Left colon (tissue), 2 donors: Measurements from ENCODE around the gene KRTAP5-5. TPM values are rescaled to one million over a fixed set of nuclear protein-coding genes. Genes with fewer than 3 reads are reported as not detected.
"Not testable (repeated sequence)": the region's sequence is repeated elsewhere in the genome, so short reads cannot be mapped to it uniquely, and the experiment has no call there.

Experiments
- ATAC-seq: fragments of 200-7000 bp; cut with Tn5 transposase; one replicate; pipeline ENCODE4 v1.9.1; 2020; ENCODE audit warnings: mild to moderate bottlenecking, moderate library complexity
- DNase-seq, 2 donors: peaks; one replicate each; pipeline ENCODE4 v3.0.0-alpha.2; 2020
- intact Hi-C, 2 donors: fragments of 100-400 bp; cut with DNase I in 1 of 2; cut with micrococcal nuclease in 1 of 2; formaldehyde crosslinking; loops; one replicate each; pipeline versions ENCODE4 v1.11.2 to v1.14.0; 2022; cut with DNase I, micrococcal nuclease
- long read RNA-seq: library from polyadenylated mRNA; unstranded; transcript quantifications from one replicate; pipeline ENCODE4 v2.0.0, GENCODE V29; 2021
- total RNA-seq, 2 donors: library from RNA; stranded (reverse); fragmentation: NEBNext Ultra II Directional; extraction: Animal tissue kit (Norgen Biotek cat#: 25700); gene quantifications; one replicate each; pipeline ENCODE4 v1.2.1, GENCODE V29; 2021
- donor health status: DM: no; HTN: no; CAD: no.
- donor health status: DM: yes; HTN: yes; CAD: no.

KRTAP5-5 gene, protein sequence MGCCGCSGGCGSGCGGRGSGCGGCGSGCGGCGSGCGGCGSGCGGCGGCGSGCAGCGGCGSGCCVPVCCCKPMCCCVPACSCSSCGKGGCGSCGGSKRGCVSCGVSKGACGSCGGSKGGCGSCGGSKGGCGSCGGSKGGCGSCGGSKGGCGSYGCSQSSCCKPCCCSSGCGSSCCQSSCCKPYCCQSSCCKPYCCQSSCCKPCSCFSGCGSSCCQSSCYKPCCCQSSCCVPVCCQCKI
- total RNA-seq: under 1 TPM; 0.28 to 0.43 TPM
- long read RNA-seq: 0 reads

DNA sequence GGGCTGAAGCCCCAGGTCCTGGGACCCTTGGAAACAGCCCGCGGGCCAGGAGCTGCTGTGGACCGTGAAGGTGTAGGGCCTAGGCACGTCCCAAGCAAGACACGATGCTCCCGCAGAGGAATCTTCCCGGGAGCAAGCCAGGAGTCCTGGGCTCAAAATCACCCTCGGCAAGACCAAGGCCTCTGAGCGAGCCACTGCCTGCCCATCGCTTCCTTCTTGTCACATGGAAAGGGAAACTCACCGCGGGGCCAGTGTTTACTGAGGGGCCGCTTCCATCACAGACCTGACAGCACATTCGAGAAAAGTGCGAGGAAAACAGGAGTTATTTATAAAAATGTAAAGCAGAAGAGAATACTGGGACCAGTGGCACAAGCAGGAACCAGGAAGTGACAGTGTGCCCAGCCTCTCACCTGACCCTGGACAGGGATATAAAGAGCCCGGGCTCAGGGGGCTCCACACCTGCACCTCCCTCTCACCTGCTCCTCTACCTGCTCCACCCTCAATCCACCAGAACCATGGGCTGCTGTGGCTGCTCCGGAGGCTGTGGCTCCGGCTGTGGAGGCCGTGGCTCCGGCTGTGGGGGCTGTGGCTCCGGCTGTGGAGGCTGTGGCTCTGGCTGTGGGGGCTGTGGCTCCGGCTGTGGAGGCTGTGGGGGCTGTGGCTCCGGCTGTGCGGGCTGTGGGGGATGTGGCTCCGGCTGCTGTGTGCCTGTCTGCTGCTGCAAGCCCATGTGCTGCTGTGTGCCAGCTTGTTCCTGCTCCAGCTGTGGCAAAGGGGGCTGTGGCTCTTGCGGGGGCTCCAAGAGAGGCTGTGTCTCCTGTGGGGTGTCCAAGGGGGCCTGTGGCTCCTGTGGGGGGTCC lies at the start of gene KRTAP5-5:
Gene KRTAP5-5 (plus strand): TSS at position 450 of the 860 bp plus-strand sequence. CDS start 66 bp downstream, at position 516.
- peak; percentile 70 for ATAC-seq
- DNase-seq: no peak
- intact Hi-C loops: no loop called here

DNA sequence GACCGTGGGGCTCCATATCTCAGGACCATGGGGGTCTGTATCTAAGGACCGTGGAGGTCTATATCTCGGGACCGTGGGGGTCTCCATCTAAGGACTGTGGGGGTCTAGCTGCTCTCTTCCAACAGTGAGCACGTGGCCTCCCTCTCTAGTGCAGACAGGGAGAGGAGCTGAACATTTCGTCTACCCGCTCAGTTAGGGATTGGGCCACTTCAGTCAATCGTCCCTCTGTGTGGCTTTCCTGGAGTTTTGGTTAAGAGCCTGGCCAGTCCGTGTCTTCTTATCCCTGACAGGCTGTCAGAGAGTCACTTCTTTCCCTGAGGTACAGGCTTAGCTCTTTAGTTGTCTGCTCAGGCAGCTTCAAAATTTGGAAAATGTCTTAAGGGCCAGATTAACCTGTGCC lies 47.6 kb upstream of the KRTAP5-5 start:
- intact Hi-C loops: no loop called here
- DNase-seq: no peak
- ATAC-seq: no peak

DNA sequence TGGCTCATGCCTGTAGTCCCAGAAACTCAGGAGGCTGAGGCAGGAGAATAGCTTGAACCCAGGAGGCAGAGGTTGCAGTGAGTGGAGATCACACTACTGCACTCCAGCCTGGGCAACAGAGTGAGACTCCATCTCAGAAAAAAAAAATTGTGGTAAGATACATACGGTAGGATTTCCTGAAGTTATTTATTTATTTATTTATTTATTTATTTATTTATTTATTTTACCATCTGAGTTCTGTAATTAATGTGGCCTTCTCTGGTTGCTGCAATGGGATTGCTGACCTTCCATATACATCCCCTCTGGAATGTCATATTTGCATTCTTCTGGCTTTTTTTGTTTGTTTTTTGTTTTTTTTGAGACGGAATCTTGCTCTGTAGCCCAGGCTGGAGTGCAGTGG lies 46.7 kb upstream of the KRTAP5-5 start:
- intact Hi-C loops, DNase-seq, ATAC-seq: not testable (repeated sequence)

DNA sequence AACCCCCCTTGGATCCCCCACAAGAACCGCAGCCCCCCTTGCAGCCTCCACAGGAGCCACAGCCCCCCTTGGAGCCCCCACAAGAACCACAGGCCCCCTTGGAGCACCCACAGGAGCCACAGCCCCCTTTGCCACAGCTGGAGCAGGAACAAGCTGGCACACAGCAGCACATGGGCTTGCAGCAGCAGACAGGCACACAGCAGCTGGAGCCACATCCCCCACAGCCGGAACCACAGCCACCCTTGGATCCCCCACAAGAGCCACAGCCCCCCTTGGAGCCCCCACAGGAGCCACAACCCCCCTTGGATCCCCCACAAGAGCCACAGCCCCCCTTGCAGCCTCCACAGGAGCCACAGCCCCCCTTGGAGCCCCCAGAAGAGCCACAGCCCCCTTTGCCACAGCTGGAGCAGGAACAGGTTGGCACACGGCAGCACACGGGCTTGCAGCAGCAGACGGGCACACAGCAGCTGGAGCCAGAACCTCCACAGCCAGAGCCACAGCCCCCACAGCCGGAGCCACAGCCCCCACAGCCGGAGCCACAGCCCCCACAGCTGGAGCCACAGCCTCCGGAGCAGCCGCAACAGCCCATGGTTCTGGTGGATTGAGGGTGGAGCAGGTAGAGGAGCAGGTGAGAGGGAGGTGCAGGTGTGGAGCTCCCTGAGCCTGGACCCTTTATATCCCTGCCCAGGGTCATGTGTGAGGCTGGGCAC lies 44.8 kb upstream of the KRTAP5-5 start, which contains the start of gene KRTAP5-1:
Gene KRTAP5-1 (minus strand): TSS at position 623 of the 710 bp plus-strand sequence. CDS start 34 bp downstream, at position 589.
- intact Hi-C loops, ATAC-seq: not testable (repeated sequence)

DNA sequence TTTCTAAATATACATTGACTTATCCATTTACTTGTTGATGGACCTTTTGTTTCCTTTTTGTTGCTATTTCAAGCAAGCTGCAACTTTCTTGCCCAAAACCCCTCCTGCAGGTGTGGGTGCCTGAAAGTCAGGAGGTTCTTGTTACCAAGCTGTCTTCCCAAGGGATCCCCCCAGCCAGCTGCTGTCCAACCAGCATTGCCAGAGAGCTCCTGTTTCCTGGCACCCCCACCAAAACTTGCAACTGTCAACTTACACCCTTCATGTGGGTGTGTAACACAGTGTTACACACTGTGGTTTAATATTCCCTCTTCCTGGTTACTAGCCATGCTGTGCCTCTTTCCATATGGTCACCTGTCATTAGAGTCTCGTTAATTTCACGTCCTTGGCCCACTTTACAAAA lies 42.9 kb upstream of the KRTAP5-5 start:
- intact Hi-C loops: no loop called here
- ATAC-seq (peak; percentile 11), DNase-seq (no peak)

More for the DNA sequence above, 44.8 kb upstream of the KRTAP5-5 start, which contains the start of gene KRTAP5-1:
- not testable (repeated sequence) for DNase-seq

DNA sequence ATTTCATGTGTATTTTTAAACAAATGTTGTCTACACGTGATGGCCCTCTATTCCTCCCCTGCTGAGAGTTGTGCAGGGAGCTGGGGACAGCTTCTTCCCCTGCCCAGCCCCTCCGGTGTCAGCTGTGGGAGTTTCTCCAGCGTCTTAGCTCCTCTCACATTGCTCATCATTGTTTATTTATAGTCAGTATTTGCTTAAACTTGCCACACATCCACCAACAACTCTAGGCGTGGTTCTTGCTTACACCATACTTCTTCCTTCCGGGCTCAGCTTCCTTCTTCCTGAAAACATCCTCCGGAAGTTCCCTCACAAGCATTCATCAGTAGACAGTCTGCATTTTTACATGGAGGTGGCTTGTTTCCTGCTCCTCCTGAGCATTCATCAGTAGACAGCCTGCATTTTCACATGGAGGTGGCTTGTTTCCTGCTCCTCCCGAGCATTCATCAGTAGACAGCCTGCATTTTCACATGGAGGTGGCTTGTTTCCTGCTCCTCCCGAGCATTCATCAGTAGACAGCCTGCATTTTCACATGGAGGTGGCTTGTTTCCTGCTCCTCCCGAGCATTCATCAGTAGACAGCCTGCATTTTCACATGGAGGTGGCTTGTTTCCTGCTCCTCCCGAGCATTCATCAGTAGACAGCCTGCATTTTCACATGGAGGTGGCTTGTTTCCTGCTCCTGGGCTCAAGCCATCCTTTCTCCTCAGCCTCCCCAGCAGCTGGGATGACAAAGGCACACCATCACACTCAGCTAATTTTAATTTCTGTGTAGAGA lies 40.2 kb upstream of the KRTAP5-5 start:
- ATAC-seq: peak; percentile 76
- intact Hi-C loops, DNase-seq: not testable (repeated sequence)

DNA sequence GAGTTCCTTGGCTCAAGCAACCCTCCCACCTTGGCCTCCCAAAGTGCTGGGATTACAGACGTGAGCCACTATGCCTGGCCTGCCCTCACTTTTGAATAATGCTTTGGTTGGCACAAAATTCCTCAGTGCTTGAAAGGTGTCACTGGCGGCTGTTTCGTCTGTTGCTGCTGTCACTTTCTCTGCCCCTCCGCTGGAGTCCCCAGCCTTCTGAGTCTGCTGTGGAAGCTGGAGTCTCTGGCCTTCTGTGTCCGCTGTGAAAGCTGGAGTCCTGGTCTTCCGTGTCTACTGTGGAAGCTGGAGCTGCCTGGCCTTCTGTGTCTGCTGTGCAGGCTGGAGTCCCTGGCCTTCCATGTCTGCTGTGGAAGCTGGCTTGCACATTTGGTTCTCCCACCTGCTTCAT lies 39.6 kb upstream of the KRTAP5-5 start:
- ATAC-seq (no peak), DNase-seq (no peak)
- intact Hi-C loops: no loop called here

DNA sequence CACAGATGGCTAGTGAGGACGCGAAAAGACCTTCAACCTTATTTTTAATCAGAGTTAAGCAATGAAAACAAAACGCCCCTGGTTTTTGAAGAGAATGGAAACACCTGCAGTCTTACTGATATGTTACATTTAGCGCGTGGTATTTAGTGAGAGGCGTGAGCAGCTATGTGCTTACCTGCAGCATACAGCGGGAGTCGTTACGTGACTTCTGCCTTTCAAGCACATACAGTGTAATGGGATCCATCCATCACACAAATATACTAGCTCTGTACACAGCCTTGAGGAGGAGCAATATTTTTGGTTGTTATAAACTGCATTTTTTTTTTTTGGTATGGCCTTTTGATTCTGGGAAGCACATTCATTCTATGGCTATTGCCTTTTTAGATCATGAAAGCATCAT lies 36.9 kb upstream of the KRTAP5-5 start:
- no peak for ATAC-seq
- intact Hi-C loops: no loop called here
- DNase-seq: no peak

DNA sequence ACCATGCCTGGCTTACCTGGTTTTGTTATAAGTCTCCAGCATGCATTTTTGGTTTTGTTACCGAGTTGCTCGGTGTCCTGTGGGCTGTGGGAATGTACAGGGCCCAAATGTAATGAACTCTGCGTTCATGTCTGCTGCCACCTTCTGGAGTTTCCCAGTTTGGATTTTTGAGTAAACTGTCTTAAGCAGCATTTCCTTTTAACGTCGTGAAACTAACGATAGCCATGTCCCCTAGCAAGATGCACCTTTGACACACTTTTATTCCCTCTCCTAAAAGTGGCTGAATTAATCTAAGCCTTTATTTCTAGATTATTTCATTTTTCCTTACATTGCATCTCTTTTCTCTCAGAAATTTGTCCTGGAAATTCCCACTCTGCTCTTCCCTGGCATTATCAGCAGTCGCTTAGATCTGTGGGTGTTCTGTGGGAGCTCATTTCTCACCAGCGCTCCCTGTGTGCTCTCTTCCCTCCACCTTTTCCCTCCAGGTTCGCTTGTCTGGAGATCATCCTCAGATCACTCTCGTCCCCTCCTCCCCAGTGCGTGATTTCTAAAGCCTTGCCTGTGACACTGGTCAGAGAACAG lies 33.5 kb upstream of the KRTAP5-5 start:
- peak; percentile 49 for ATAC-seq
- intact Hi-C loops, DNase-seq: not testable (repeated sequence)

DNA sequence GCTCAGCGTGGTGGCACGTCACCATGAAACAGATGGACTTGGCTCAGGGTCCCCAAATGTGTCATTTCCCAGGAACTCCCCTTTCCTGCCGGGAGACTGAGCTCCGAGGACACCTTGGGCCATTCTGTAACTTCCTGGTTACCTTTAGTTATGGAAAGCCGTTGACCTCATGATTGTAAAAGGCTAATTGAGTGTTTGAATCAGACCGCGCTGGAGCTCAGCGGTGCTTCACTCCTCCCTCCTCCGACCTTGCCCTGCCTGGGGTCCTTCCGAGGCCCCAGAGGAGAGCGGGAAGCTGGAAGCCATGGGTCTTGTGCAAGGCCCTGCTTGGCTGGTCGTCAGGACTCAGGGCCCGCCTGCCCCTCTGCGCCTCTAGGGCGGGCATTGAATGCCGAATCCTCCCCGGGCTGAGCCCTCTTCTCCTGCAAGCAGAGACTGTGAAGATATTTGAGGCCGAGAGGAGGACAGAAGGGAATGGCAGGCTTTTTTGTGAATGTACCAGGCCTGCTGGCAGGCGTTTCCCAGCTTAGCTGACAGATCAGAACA lies 32.9 kb upstream of the KRTAP5-5 start:
- DNase-seq (peak; percentile 42 to 60), ATAC-seq (peak; percentile 87)
- intact Hi-C loops: not testable (repeated sequence)

DNA sequence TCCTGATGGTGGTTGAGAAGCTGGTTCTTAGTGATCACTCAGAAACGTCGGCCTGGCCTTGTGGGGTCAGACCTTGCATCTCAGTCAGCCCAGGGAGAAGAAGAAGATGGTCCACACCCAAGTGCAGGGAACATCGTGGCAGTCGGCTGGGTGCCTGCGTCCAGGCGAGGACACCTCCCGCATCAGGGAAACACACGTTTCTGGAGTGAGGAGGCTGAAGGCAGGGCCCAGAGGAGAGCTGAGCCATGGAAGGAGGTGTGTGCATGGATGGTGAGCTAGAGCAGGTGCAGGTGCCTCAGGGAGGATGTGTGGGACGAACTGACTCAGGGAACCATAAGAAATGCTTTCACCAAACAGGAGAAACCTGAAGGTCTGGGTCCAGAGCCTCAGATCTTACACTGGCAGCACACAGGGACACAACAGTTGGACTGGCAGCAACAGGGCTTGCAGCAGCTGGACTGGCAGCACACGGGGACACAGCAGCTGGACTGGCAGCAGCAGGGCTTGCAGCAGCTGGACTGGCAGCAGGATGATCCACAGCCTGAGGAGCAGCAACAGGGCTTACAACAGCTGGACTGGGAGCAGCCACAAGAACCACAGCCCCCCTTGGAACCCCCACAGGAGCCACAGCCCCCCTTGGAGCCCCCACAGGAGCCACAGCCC lies 32.1 kb upstream of the KRTAP5-5 start:
- DNase-seq (no peak), ATAC-seq (no peak)

DNA sequence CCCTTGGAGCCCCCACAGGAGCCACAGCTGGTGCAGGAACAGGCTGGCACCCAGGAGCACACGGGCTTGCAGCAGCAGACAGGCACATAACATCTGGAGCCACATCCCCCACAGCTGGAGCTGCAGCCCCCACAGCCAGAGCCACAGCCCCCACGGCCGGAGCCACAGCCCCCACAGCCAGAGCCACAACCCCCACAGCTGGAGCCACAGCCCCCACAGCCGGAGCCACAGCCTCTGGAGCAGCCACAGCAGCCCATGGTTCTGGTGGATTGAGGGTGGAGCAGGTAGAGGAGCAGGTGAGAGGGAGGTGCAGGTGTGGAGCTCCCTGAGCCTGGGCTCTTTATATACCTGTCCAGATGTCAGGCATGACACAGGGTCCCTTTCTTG lies 31.6 kb upstream of the KRTAP5-5 start, which contains the start of gene KRTAP5-2:
Gene KRTAP5-2 (minus strand): TSS at position 301 of the 387 bp plus-strand sequence. CDS start 44 bp downstream, at position 257.
- ATAC-seq (no peak), DNase-seq (no peak)
- intact Hi-C loops: no loop called here

More for the DNA sequence above, 32.1 kb upstream of the KRTAP5-5 start:
- intact Hi-C loops: no loop called here

DNA sequence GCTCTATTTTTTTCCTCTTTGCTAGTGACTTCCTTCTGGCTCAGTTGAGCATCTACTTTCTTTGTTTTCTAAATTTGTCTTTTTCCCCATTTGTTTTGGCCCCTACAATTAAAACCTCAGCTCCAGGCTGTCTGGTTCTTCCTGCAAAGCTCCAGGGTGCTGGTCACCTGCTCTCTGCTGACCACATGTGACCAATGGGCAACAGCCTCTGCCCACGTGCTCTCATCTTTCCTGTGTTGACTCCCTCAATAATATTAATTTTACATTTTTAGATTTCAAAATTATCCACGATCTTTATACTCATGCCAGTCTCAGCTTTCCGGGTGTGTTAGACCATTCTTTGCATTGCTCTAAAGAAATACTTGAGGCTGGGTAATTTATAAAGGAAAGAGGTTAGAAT lies 31.2 kb upstream of the KRTAP5-5 start:
- DNase-seq, intact Hi-C loops, ATAC-seq: not testable (repeated sequence)

DNA sequence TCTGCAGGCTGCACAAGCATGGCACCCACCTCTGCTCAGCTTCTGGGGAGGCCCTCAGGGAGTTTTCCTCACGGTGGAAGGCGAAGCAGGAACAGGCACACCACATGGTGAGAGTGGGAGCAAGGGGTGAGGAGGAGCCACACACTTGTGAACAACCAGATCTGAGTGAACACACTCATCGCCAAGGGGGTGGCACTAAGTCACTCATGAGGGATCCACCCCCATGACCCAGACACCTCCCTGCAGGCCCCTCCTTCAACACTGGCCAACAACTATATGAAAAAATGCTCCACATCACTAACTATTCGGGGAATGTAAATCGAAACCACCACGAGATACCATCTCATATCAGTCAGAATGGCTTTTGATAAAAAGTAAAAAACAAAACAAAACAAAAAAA lies 30.8 kb upstream of the KRTAP5-5 start:
- ATAC-seq (no peak), DNase-seq (no peak)
- intact Hi-C loops: no loop called here

DNA sequence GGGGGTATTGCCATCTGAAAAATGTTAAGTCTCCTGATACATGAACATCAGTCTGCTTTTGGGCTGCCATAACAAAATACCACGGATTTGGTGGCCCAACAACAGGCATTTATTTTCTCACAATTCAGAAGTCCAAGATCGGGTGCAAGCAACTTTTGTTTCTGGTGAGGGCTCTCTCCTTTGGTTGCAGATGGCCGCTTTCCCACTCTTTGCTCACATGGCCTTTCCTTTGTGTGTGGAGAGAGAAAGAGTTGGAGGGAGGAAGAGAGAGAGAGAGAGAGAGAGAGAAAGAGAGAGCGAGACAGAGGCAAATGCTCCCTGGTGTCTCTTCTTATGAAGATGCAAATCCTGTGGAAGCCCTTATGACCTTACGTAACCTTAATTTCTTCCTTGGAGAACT lies 28.9 kb upstream of the KRTAP5-5 start:
- intact Hi-C loops: no loop called here
- DNase-seq (no peak), ATAC-seq (no peak)

DNA sequence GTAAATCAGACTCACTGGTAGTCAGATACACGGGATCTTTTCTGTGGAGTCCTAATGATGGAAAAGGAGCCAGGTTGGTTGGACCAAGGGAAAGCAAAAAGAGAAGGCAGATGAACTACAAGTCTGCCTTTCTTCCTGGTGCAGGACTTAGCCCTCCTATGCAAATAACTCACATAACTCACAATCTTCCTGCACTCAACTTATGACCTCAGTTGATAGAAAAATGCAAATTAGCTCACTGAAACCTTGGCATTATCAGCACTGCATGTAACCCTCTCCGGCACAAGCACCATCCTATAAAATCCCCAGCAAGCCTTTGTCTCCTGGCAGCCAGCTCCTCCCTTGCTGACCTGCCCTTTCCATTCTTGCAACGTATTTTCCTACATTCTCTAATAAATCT lies 27.9 kb upstream of the KRTAP5-5 start:
- ATAC-seq: peak; percentile 86
- DNase-seq, intact Hi-C loops: not testable (repeated sequence)

DNA sequence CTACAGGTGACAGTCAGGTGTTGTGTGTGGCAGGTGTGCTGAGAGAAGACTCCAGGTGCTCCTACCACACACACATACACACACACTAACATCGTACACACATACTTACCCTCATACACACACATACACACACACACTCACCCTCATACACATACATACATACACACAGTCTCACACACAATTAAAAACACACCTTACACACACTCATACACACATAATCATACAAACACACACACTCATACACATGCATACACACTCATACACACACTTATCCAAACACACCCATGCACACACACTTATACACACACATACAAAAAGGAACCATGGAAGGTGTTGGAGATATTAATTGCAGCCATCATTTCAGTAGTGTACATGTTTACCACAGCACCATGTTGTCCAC lies 25.9 kb upstream of the KRTAP5-5 start:
- DNase-seq (no peak), ATAC-seq (no peak)
- intact Hi-C loops: no loop called here
